ENCODE results near the gene AJM1. TPM values are rescaled to one million over a fixed set of nuclear protein-coding genes. Genes with fewer than 3 reads are reported as not detected.
"Not testable (repeated sequence)": the region's sequence is repeated elsewhere in the genome, so short reads cannot be mapped to it uniquely, and the experiment has no call there.

The AJM1 gene
- total RNA-seq, 2 experiments from 2014 or later: 1.7 to 2.0 TPM

GRCh38 chr9:136828474-136829140, 13.7 kb upstream of the AJM1 start:
- no peaks in the 10 kb centered on the region for H3K9me3 Mint-ChIP-seq
- peaks cover 8% of the 10 kb centered on the region for H3K36me3 Mint-ChIP-seq (ENCODE audit: low read depth)
- intact Hi-C loops (cut with micrococcal nuclease): no loop called here
- no peak for DNase-seq
- no peak overlapping the region for H3K4me3 Mint-ChIP-seq
- no peaks in the 10 kb centered on the region for H3K4me1 Mint-ChIP-seq (ENCODE audit: low read depth)
- CTCF ChIA-PET: interaction anchor here (0.6 kb wide), 1 partner anchor 38 kb away, joined by 3 read pairs; the partner anchor contains the start of gene TMEM141
- H3K27me3 Mint-ChIP-seq (ENCODE audit: low read depth): no peaks in the 10 kb centered on the region
- H3K27ac Mint-ChIP-seq: no peak overlapping the region

GRCh38 chr9:136829412-136829811, 12.9 kb upstream of the AJM1 start:
- H3K4me1 Mint-ChIP-seq (ENCODE audit: low read depth): no peaks in the 10 kb centered on the region
- H3K9me3 Mint-ChIP-seq: no peaks in the 10 kb centered on the region
- H3K27ac Mint-ChIP-seq: no peak overlapping the region
- H3K36me3 Mint-ChIP-seq (ENCODE audit: low read depth): peaks cover 8% of the 10 kb centered on the region
- no peaks in the 10 kb centered on the region for H3K27me3 Mint-ChIP-seq (ENCODE audit: low read depth)
- no peak overlapping the region for H3K4me3 Mint-ChIP-seq
- intact Hi-C loops (cut with micrococcal nuclease): no loop called here
- CTCF ChIA-PET: interaction anchor here (0.6 kb wide), 1 partner anchor 38 kb away, joined by 3 read pairs; the partner anchor contains the start of gene TMEM141
- no peak for DNase-seq

- Mint-ChIP-seq H3K36me3 (ENCODE audit: low read depth) (peaks cover 6% of the 10 kb centered on the region), H3K4me1 (ENCODE audit: low read depth) (no peaks in the 10 kb centered on the region), H3K4me3 (no peak overlapping the region), H3K27ac (no peak overlapping the region), H3K27me3 (ENCODE audit: low read depth) (no peaks in the 10 kb centered on the region), H3K9me3 (no peaks in the 10 kb centered on the region)
- intact Hi-C loops (cut with micrococcal nuclease): no loop called here
- DNase-seq: no peak
- CTCF ChIA-PET: no interaction called here
Observed at GRCh38 chr9:136829981-136830885, 12.0 kb upstream of the AJM1 start.

GRCh38 chr9:136831002-136831719, 11.1 kb upstream of the AJM1 start:
- no peak overlapping the region for H3K4me3 Mint-ChIP-seq
- no peaks in the 10 kb centered on the region for H3K27me3 Mint-ChIP-seq (ENCODE audit: low read depth)
- peaks cover 6% of the 10 kb centered on the region for H3K36me3 Mint-ChIP-seq (ENCODE audit: low read depth)
- DNase-seq: no peak
- CTCF ChIA-PET: no interaction called here
- intact Hi-C loops (cut with micrococcal nuclease): no loop called here
- H3K9me3 Mint-ChIP-seq: no peaks in the 10 kb centered on the region
- H3K27ac Mint-ChIP-seq: no peak overlapping the region
- H3K4me1 Mint-ChIP-seq (ENCODE audit: low read depth): no peaks in the 10 kb centered on the region

- no peak for DNase-seq
- H3K27me3 Mint-ChIP-seq (ENCODE audit: low read depth): no peaks in the 10 kb centered on the region
- H3K4me3 Mint-ChIP-seq: no peak overlapping the region
- peaks cover 6% of the 10 kb centered on the region for H3K36me3 Mint-ChIP-seq (ENCODE audit: low read depth)
- intact Hi-C loops (cut with micrococcal nuclease): no loop called here
- CTCF ChIA-PET: no interaction called here
- H3K27ac Mint-ChIP-seq: no peak overlapping the region
- H3K9me3 Mint-ChIP-seq: no peaks in the 10 kb centered on the region
- H3K4me1 Mint-ChIP-seq (ENCODE audit: low read depth): no peaks in the 10 kb centered on the region
Observed at GRCh38 chr9:136831720-136832104, 10.6 kb upstream of the AJM1 start.

- CTCF ChIA-PET: no interaction called here
Observed at GRCh38 chr9:136832581-136832980, 9.7 kb upstream of the AJM1 start.

GRCh38 chr9:136833381-136834048, 8.8 kb upstream of the AJM1 start:
- H3K9me3 Mint-ChIP-seq; H3K27ac Mint-ChIP-seq; H3K4me3 Mint-ChIP-seq; intact Hi-C loops (cut with micrococcal nuclease); H3K4me1 Mint-ChIP-seq (ENCODE audit: low read depth); H3K36me3 Mint-ChIP-seq (ENCODE audit: low read depth); DNase-seq; H3K27me3 Mint-ChIP-seq (ENCODE audit: low read depth): not testable (repeated sequence)
- CTCF ChIA-PET: interaction anchor here (1.8 kb wide), 1 partner anchor 18 kb away, joined by 4 read pairs; no protein-coding TSS in a partner anchor

More at GRCh38 chr9:136832581-136832980, 9.7 kb upstream of the AJM1 start:
- Mint-ChIP-seq H3K4me1 (ENCODE audit: low read depth) (no peaks in the 10 kb centered on the region), H3K27me3 (ENCODE audit: low read depth) (no peaks in the 10 kb centered on the region), H3K27ac (no peak overlapping the region), H3K4me3 (no peak overlapping the region), H3K36me3 (ENCODE audit: low read depth) (peaks cover 6% of the 10 kb centered on the region), H3K9me3 (no peaks in the 10 kb centered on the region)
- intact Hi-C loops (cut with micrococcal nuclease): no loop called here
- DNase-seq: no peak

- H3K9me3 Mint-ChIP-seq: no peaks in the 10 kb centered on the region
- peaks cover 7% of the 10 kb centered on the region for H3K36me3 Mint-ChIP-seq (ENCODE audit: low read depth)
- DNase-seq: no peak
- no peak overlapping the region for H3K27ac Mint-ChIP-seq
- H3K4me3 Mint-ChIP-seq: no peak overlapping the region
- intact Hi-C loops (cut with micrococcal nuclease): no loop called here
- CTCF ChIA-PET: interaction anchor here (0.6 to 1.8 kb wide), 4 partner anchors 8 to 401 kb away, joined by 3 to 4 read pairs (median 4); no protein-coding TSS in a partner anchor
- H3K4me1 Mint-ChIP-seq (ENCODE audit: low read depth): no peaks in the 10 kb centered on the region
- H3K27me3 Mint-ChIP-seq (ENCODE audit: low read depth): no peaks in the 10 kb centered on the region
Observed at GRCh38 chr9:136835162-136835931, 6.9 kb upstream of the AJM1 start.

- no peak for DNase-seq
- H3K27me3 Mint-ChIP-seq (ENCODE audit: low read depth): no peaks in the 10 kb centered on the region
- H3K4me3 Mint-ChIP-seq: no peak overlapping the region
- H3K27ac Mint-ChIP-seq: no peak overlapping the region
- H3K9me3 Mint-ChIP-seq: no peaks in the 10 kb centered on the region
- peaks cover 7% of the 10 kb centered on the region for H3K36me3 Mint-ChIP-seq (ENCODE audit: low read depth)
- intact Hi-C loops (cut with micrococcal nuclease): no loop called here
- CTCF ChIA-PET: interaction anchor here (0.6 to 0.7 kb wide), 2 partner anchors 17 to 53 kb away, joined by 3 read pairs; no protein-coding TSS in a partner anchor
- no peaks in the 10 kb centered on the region for H3K4me1 Mint-ChIP-seq (ENCODE audit: low read depth)
Observed at GRCh38 chr9:136835932-136836904, 6.1 kb upstream of the AJM1 start.

- Mint-ChIP-seq H3K27ac (no peak overlapping the region), H3K4me1 (ENCODE audit: low read depth) (peaks cover 3% of the 10 kb centered on the region), H3K36me3 (ENCODE audit: low read depth) (peaks cover 3% of the 10 kb centered on the region), H3K27me3 (ENCODE audit: low read depth) (no peaks in the 10 kb centered on the region), H3K4me3 (no peak overlapping the region), H3K9me3 (no peaks in the 10 kb centered on the region)
- no peak for DNase-seq
- CTCF ChIA-PET: no interaction called here
- intact Hi-C loops (cut with micrococcal nuclease): no loop called here
Observed at GRCh38 chr9:136837146-136837855, 5.0 kb upstream of the AJM1 start.
